Smooth muscle cell (in vitro differentiated cells): ENCODE measurements around the gene DEFB124. TPM values are rescaled to one million over a fixed set of nuclear protein-coding genes. Genes with fewer than 3 reads are reported as not detected.
"Not testable (repeated sequence)": the region's sequence is repeated elsewhere in the genome, so short reads cannot be mapped to it uniquely, and the experiment has no call there.

ENCODE experiments used
- DNase-seq: peaks from one replicate; lab custom pipeline; 2025; ENCODE audit not compliant: unreplicated experiment; lab: John Stamatoyannopoulos, UW
- H2AFZ ChIP-seq: fragments of 200-600 bp; sonication (generic); 2 replicates; pipeline ENCODE4 v1.6.0; 2016; ENCODE audit warnings: antibody characterized with exemption, low read depth, mild to moderate bottlenecking
- H3F3A ChIP-seq: fragments of 200-600 bp; sonication (generic); 2 replicates; pipeline ENCODE4 v1.6.0; 2017; ENCODE audit warnings: antibody characterized with exemption, low read depth
- H3K27ac ChIP-seq: fragments of 200-600 bp; sonication (generic); 2 replicates; pipeline ENCODE4 v1.5.1; 2016; ENCODE audit warnings: low read depth, mild to moderate bottlenecking
- H3K27me3 ChIP-seq: fragments of 200-600 bp; sonication (generic); 2 replicates; pipeline ENCODE4 v1.6.1; 2016; ENCODE audit warnings: low read depth, mild to moderate bottlenecking
- H3K36me3 ChIP-seq: fragments of 200-600 bp; sonication (generic); 2 replicates; pipeline ENCODE4 v1.5.1; 2016; ENCODE audit warnings: low read depth
- H3K4me1 ChIP-seq: fragments of 200-600 bp; sonication (generic); 2 replicates; pipeline ENCODE4 v1.5.1; 2016; ENCODE audit warnings: low read depth
- H3K4me2 ChIP-seq: fragments of 200-600 bp; sonication (generic); 2 replicates; pipeline ENCODE4 v1.6.0; 2016; ENCODE audit warnings: mild to moderate bottlenecking
- H3K4me3 ChIP-seq: fragments of 200-600 bp; sonication (generic); 2 replicates; pipeline ENCODE4 v1.5.1; 2016; ENCODE audit warnings: mild to moderate bottlenecking
- H3K79me2 ChIP-seq: fragments of 200-600 bp; sonication (generic); 2 replicates; pipeline ENCODE4 v1.6.0; 2016; ENCODE audit warnings: low read depth, mild to moderate bottlenecking
- H3K9ac ChIP-seq: fragments of 200-600 bp; sonication (generic); 2 replicates; pipeline ENCODE4 v1.6.0; 2016; ENCODE audit warnings: low read depth
- H3K9me3 ChIP-seq: fragments of 200-600 bp; sonication (generic); replicated peaks from 2 replicates; pipeline ENCODE4 v1.5.1; 2016; ENCODE audit warnings: low read depth
- H4K20me1 ChIP-seq: fragments of 200-600 bp; sonication (generic); 2 replicates; pipeline ENCODE4 v1.6.0; 2016; ENCODE audit warnings: low read depth
- WGBS: methylation state at CpG from one replicate; pipeline ENCODE4 v1.1.7; 2016; ENCODE audit warnings: low lambda C conversion rate; 5-methylcytosine and 5-hydroxymethylcytosine counted together
- polyA plus RNA-seq: library from polyadenylated mRNA; unstranded; fragments of >200 nt; fragmentation: Nextera tagmentation; extraction: Ambion mirVana; gene quantifications from 2 replicates; pipeline ENCODE4 v1.2.1, GENCODE V29; 2016
- total RNA-seq: library from RNA; depleted of rRNA; stranded (reverse); fragments of >200 nt; gene quantifications from 2 replicates; pipeline ENCODE4 v1.2.3, GENCODE V29; 2014
- TF ChIP-seq, protein P1 (sequence below): fragments of 200-600 bp; sonication (generic); IDR thresholded peaks from 2 replicates; pipeline ENCODE4 v1.5.1; 2017; ENCODE audit warnings: borderline replicate concordance, mild to moderate bottlenecking, antibody characterized with exemption; ENCODE audit not compliant: insufficient read depth, poor library complexity, severe bottlenecking

The DEFB124 gene
- total and polyA plus RNA-seq, 2 experiments from 2014 or later, result not detected

GRCh38 chr20:31473331-31474096, 1.4 kb downstream of the DEFB124 start:
- TF ChIP-seq, protein P1, sequence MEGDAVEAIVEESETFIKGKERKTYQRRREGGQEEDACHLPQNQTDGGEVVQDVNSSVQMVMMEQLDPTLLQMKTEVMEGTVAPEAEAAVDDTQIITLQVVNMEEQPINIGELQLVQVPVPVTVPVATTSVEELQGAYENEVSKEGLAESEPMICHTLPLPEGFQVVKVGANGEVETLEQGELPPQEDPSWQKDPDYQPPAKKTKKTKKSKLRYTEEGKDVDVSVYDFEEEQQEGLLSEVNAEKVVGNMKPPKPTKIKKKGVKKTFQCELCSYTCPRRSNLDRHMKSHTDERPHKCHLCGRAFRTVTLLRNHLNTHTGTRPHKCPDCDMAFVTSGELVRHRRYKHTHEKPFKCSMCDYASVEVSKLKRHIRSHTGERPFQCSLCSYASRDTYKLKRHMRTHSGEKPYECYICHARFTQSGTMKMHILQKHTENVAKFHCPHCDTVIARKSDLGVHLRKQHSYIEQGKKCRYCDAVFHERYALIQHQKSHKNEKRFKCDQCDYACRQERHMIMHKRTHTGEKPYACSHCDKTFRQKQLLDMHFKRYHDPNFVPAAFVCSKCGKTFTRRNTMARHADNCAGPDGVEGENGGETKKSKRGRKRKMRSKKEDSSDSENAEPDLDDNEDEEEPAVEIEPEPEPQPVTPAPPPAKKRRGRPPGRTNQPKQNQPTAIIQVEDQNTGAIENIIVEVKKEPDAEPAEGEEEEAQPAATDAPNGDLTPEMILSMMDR, result no peak
- H3K36me3 ChIP-seq, result no peaks in the 10 kb centered on the region
- no peaks in the 10 kb centered on the region for H3K79me2 ChIP-seq
- WGBS, result 70% methylated on average over 5 of the region's 5 CpGs
- no peak overlapping the region for H3K4me2 ChIP-seq
- H3K27ac ChIP-seq, result no peak overlapping the region
- no peaks in the 10 kb centered on the region for H3K4me1 ChIP-seq
- H3K9ac ChIP-seq, result no peak overlapping the region
- H3K27me3 ChIP-seq, result no peaks in the 10 kb centered on the region
- no peaks in the 10 kb centered on the region for H3K9me3 ChIP-seq
- H2AFZ ChIP-seq, result no peak overlapping the region
- DNase-seq, result no peak
- H3F3A ChIP-seq, result no peaks in the 10 kb centered on the region
- no peak overlapping the region for H3K4me3 ChIP-seq
- H4K20me1 ChIP-seq, result no peaks in the 10 kb centered on the region

DNA sequence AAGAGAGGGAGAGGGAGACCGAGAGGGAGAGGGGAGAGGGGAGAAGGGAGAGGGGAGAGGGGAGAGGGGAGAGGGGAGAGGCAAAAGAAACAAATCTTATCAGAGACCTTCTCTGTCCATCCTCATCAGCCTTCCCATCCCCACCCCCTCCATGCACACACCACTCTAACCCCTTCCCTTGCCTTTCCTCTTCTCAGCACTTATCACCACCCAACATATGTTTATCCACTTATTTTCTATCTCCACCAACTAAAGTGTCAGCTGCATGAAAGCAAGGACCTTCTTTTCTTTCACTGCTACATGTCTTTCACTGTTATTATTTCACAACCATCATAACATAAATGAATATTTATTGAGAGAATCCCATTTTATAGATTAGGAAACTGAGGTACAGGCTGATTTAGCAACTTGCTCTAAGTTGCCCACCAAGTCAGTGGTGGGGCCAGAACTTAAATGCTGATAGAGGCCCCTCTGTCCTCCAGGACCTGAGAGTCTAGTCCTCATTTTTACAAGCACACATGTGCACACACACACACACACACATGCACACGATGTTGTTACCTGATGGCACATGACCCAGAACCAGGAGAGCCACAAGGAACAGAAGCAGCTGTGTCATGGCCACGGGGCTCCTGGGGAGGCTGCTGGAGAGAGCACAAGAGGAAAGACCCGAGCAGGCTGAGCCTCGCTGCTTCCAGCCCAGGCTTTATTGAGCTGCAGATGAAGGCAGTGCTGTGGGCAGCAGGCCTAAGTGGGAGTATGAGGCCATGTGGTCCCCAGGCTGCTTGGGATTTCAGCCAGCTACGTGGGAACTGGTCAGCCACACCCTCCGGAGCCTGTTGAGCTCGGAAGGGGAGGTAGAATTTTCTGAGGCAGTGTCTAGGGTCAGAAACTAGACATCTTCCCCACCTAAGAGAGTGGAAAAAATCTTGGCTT, 2.3 kb downstream of the DEFB124 start:
- Histone ChIP-seq H3K9me3 (no peaks in the 10 kb centered on the region), H3K9ac (no peak overlapping the region), H4K20me1 (no peaks in the 10 kb centered on the region), H3K27ac (no peak overlapping the region), H3K79me2 (no peaks in the 10 kb centered on the region), H3K4me1 (no peaks in the 10 kb centered on the region), H3K27me3 (no peaks in the 10 kb centered on the region), H3K36me3 (no peaks in the 10 kb centered on the region), H3K4me3 (no peak overlapping the region), H3K4me2 (no peak overlapping the region), H3F3A (no peaks in the 10 kb centered on the region), H2AFZ (no peak overlapping the region)
- TF ChIP-seq, protein P1, result no peak
- DNase-seq, result no peak
- 55% methylated on average over 7 of the region's 8 CpGs for WGBS

GRCh38 chr20:31470946-31471345, 4.0 kb downstream of the DEFB124 start:
- H3K79me2 ChIP-seq, H3K4me3 ChIP-seq, H3K4me1 ChIP-seq, H3K36me3 ChIP-seq, H3K9ac ChIP-seq, H3F3A ChIP-seq, H3K27ac ChIP-seq, H4K20me1 ChIP-seq, DNase-seq, H2AFZ ChIP-seq, H3K27me3 ChIP-seq, H3K4me2 ChIP-seq, H3K9me3 ChIP-seq: not testable (repeated sequence)
- WGBS, result no CpG with 5 or more reads among the region's 33 CpGs

GRCh38 chr20:31454361-31454760, 20.6 kb downstream of the DEFB124 start:
- no peaks in the 10 kb centered on the region for H3F3A ChIP-seq
- WGBS, result 80% methylated on average over 1 of the region's 1 CpG
- H2AFZ ChIP-seq, result no peak overlapping the region

More at GRCh38 chr20:31454361-31454760, 20.6 kb downstream of the DEFB124 start:
- Histone ChIP-seq H3K27ac (no peak overlapping the region), H3K4me2 (no peak overlapping the region), H3K79me2 (no peaks in the 10 kb centered on the region), H4K20me1 (no peaks in the 10 kb centered on the region), H3K9me3 (peaks cover under 1% of the 10 kb centered on the region), H3K27me3 (no peaks in the 10 kb centered on the region), H3K4me1 (no peaks in the 10 kb centered on the region), H3K4me3 (no peak overlapping the region), H3K9ac (no peak overlapping the region), H3K36me3 (no peaks in the 10 kb centered on the region)
- TF ChIP-seq, protein P1, result no peak
- no peak for DNase-seq
